WTC11 (cell line): Measurements from ENCODE around the gene ZIC4. TPM values are rescaled to one million over a fixed set of nuclear protein-coding genes. Genes with fewer than 3 reads are reported as not detected.

Experiments
- ARID4B ChIP-seq: sonication (generic); formaldehyde crosslinking; IDR thresholded peaks from 2 replicates; pipeline ENCODE4 v1.8.0; 2023; ENCODE audit warnings: missing genetic modification reagents, mild to moderate bottlenecking, borderline replicate concordance
- CDX4 ChIP-seq: fragments of 250-450 bp; sonication (Bioruptor Pico); IDR thresholded peaks from 2 replicates; pipeline ENCODE4 v1.9.0; 2021; ENCODE audit warnings: moderate library complexity, mild to moderate bottlenecking, inconsistent platforms, borderline replicate concordance
- CREB1 ChIP-seq: sonication (generic); formaldehyde crosslinking; IDR thresholded peaks from 2 replicates; pipeline ENCODE4 v1.8.0; 2023; ENCODE audit warnings: mild to moderate bottlenecking, missing genetic modification reagents
- CTCF ChIP-seq: fragments of 200-600 bp; IDR thresholded peaks from 2 replicates; pipeline ENCODE4 v1.8.0; 2022; ENCODE audit warnings: antibody characterized with exemption
- E2F1 ChIP-seq: sonication (generic); formaldehyde crosslinking; IDR thresholded peaks from 2 replicates; pipeline ENCODE4 v1.8.0; 2022; ENCODE audit warnings: mild to moderate bottlenecking, missing genetic modification reagents
- EMX1 ChIP-seq: fragments of 250-450 bp; sonication (Bioruptor Pico); IDR thresholded peaks from 2 replicates; pipeline ENCODE4 v1.8.0; 2021; ENCODE audit warnings: mild to moderate bottlenecking
- ETV6 ChIP-seq: sonication (generic); formaldehyde crosslinking; IDR thresholded peaks from 2 replicates; pipeline ENCODE4 v1.8.1; 2022; ENCODE audit warnings: mild to moderate bottlenecking, missing genetic modification reagents
- GRHL2 ChIP-seq: fragments of 250-450 bp; sonication (Bioruptor Pico); IDR thresholded peaks from 2 replicates; pipeline ENCODE4 v1.8.0; 2022; ENCODE audit warnings: mild to moderate bottlenecking, moderate library complexity; ENCODE audit not compliant: insufficient replicate concordance, severe bottlenecking
- JUN ChIP-seq: sonication (generic); formaldehyde crosslinking; IDR thresholded peaks from 2 replicates; pipeline ENCODE4 v1.8.0; 2023; ENCODE audit warnings: mild to moderate bottlenecking, missing genetic modification reagents
- MAX ChIP-seq: sonication (generic); formaldehyde crosslinking; IDR thresholded peaks from 2 replicates; pipeline ENCODE4 v1.8.0; 2022; ENCODE audit warnings: mild to moderate bottlenecking, missing genetic modification reagents
- NFATC4 ChIP-seq: fragments of 250-450 bp; sonication (Bioruptor Pico); IDR thresholded peaks from 2 replicates; pipeline ENCODE4 v1.9.0; 2021; ENCODE audit warnings: mild to moderate bottlenecking
- NR2C2 ChIP-seq: sonication (generic); formaldehyde crosslinking; IDR thresholded peaks from 2 replicates; pipeline ENCODE4 v1.8.0; 2022; ENCODE audit warnings: mild to moderate bottlenecking, missing genetic modification reagents
- NR3C1 ChIP-seq: sonication (generic); formaldehyde crosslinking; conservative IDR thresholded peaks from 2 replicates; pipeline ENCODE4 v1.8.1; 2023; ENCODE audit warnings: low read depth, mild to moderate bottlenecking, missing genetic modification reagents
- PREB ChIP-seq: sonication (generic); formaldehyde crosslinking; IDR thresholded peaks from 2 replicates; pipeline ENCODE4 v1.8.1; 2022; ENCODE audit warnings: mild to moderate bottlenecking, missing genetic modification reagents, moderate library complexity, borderline replicate concordance
- RELA ChIP-seq: sonication (generic); formaldehyde crosslinking; IDR thresholded peaks from 2 replicates; pipeline ENCODE4 v1.8.1; 2022; ENCODE audit warnings: missing genetic modification reagents, mild to moderate bottlenecking, borderline replicate concordance
- SMAD3 ChIP-seq: sonication (generic); formaldehyde crosslinking; IDR thresholded peaks from 2 replicates; pipeline ENCODE4 v1.8.0; 2022; ENCODE audit warnings: missing genetic modification reagents, mild to moderate bottlenecking, borderline replicate concordance
- STAT6 ChIP-seq: sonication (generic); formaldehyde crosslinking; conservative IDR thresholded peaks from 2 replicates; pipeline ENCODE4 v1.8.1; 2023; ENCODE audit warnings: mild to moderate bottlenecking, low read depth, missing genetic modification reagents, moderate library complexity
- TCF7 ChIP-seq: sonication (generic); formaldehyde crosslinking; IDR thresholded peaks from 2 replicates; pipeline ENCODE4 v1.8.0; 2022; ENCODE audit warnings: mild to moderate bottlenecking, low read depth, missing genetic modification reagents, moderate library complexity
- TP53 ChIP-seq: sonication (generic); formaldehyde crosslinking; IDR thresholded peaks from 2 replicates; pipeline ENCODE4 v1.8.1; 2023; ENCODE audit warnings: mild to moderate bottlenecking, missing genetic modification reagents
- ZBTB21 ChIP-seq: sonication (generic); formaldehyde crosslinking; IDR thresholded peaks from 2 replicates; pipeline ENCODE4 v1.8.1; 2023; ENCODE audit warnings: mild to moderate bottlenecking, missing genetic modification reagents, borderline replicate concordance
- ZBTB43 ChIP-seq: sonication (generic); formaldehyde crosslinking; IDR thresholded peaks from 2 replicates; pipeline ENCODE4 v1.8.1; 2023; ENCODE audit warnings: mild to moderate bottlenecking, missing genetic modification reagents
- ZNF138 ChIP-seq: sonication (generic); formaldehyde crosslinking; conservative IDR thresholded peaks from 2 replicates; pipeline ENCODE4 v1.8.1; 2022; ENCODE audit warnings: mild to moderate bottlenecking, moderate library complexity, missing genetic modification reagents
- ZNF219 ChIP-seq: sonication (generic); formaldehyde crosslinking; IDR thresholded peaks from 2 replicates; pipeline ENCODE4 v1.8.0; 2023; ENCODE audit warnings: missing genetic modification reagents, mild to moderate bottlenecking, borderline replicate concordance
- ZNF232 ChIP-seq: sonication (generic); formaldehyde crosslinking; IDR thresholded peaks from 2 replicates; pipeline ENCODE4 v1.8.0; 2022; ENCODE audit warnings: mild to moderate bottlenecking, missing genetic modification reagents
- ZNF396 ChIP-seq: fragments of 250-450 bp; sonication (Bioruptor Pico); IDR thresholded peaks from 2 replicates; pipeline ENCODE4 v1.8.0; 2021; ENCODE audit warnings: mild to moderate bottlenecking, moderate library complexity, borderline replicate concordance
- ZNF423 ChIP-seq: fragments of 250-450 bp; sonication (Bioruptor Pico); IDR thresholded peaks from 2 replicates; pipeline ENCODE4 v2.1.2; 2022; ENCODE audit warnings: mild to moderate bottlenecking, moderate library complexity
- total RNA-seq: library from RNA; stranded (reverse); gene quantifications from 3 replicates; pipeline ENCODE4 v1.2.3, GENCODE V29; 2021

The ZIC4 gene
- total RNA-seq, 1 experiment from 2014 or later: 3.5 TPM

GRCh38 chr3:147397155-147397874, 9.0 kb downstream of the ZIC4 start (continued):
- TF ChIP-seq E2F1 (CRISPR knock-in tag): no peak
- TF ChIP-seq EMX1 (CRISPR knock-in tag): no peak
- TF ChIP-seq JUN (CRISPR knock-in tag): no peak
- no peak for TF ChIP-seq CTCF
- no peak for TF ChIP-seq RELA (CRISPR knock-in tag)
- no peak for TF ChIP-seq STAT6
- no peak for TF ChIP-seq PREB (CRISPR knock-in tag)
- peak; percentile 51; the same call in 1 of the 2 replicates for TF ChIP-seq ZBTB43 (CRISPR knock-in tag)
- no peak for TF ChIP-seq CDX4 (CRISPR knock-in tag)
- TF ChIP-seq ETV6 (CRISPR knock-in tag): no peak
- TF ChIP-seq NR3C1 (CRISPR knock-in tag): no peak
- 0 out of 2 replicates have a peak, but pooled peaks have one; percentile 20 for TF ChIP-seq ZBTB21 (CRISPR knock-in tag)
- no peak for TF ChIP-seq ZNF423 (CRISPR knock-in tag)
- TF ChIP-seq NR2C2 (CRISPR knock-in tag): no peak
- no peak; the same call in 1 of the 2 replicates for TF ChIP-seq SMAD3 (CRISPR knock-in tag)
- TF ChIP-seq TP53 (CRISPR knock-in tag): no peak; the same call in 1 of the 2 replicates
- TF ChIP-seq ZNF138 (CRISPR knock-in tag): no peak
- TF ChIP-seq CREB1 (CRISPR knock-in tag): no peak
- TF ChIP-seq ZNF232 (CRISPR knock-in tag): no peak
- peak; percentile 81; the same call in 1 of the 2 replicates for TF ChIP-seq MAX (CRISPR knock-in tag)
- no peak for TF ChIP-seq GRHL2
- TF ChIP-seq ZNF396 (CRISPR knock-in tag): no peak
- TF ChIP-seq TCF7 (CRISPR knock-in tag): no peak
- TF ChIP-seq ARID4B (CRISPR knock-in tag): peak; percentile 59; the same call in 1 of the 2 replicates
- TF ChIP-seq ZNF219: no peak
- no peak for TF ChIP-seq NFATC4 (CRISPR knock-in tag)
